ENCODE results near the gene NTM. TPM values are rescaled to one million over a fixed set of nuclear protein-coding genes. Genes with fewer than 3 reads are reported as not detected.

The NTM gene
- total RNA-seq, 1 experiment from 2014 or later, result 9.9 TPM

- H3K56ac ChIP-seq (ENCODE audit: insufficient read length, low read depth, low read length), result no peak overlapping the region
- H2BK15ac ChIP-seq (ENCODE audit: low read depth, low read length), result no peak overlapping the region
- no peak for DNase-seq
- Mint-ChIP-seq H3K27ac (peak overlapping the region in 1 of 3 experiments; percentile 65; a peak in 4 of 7 replicates), H3K4me3 (no peak overlapping the region), H3K4me1 (peaks cover 18 to 29% of the 10 kb centered on the region in 2 experiments), H3K27me3 (ENCODE audit: low read depth) (peaks cover 2% of the 10 kb centered on the region; the same call in 1 of the 2 replicates), H3K36me3 (ENCODE audit: insufficient read depth in 1 of 3, low read depth in 3 of 3) (no peaks in the 10 kb centered on the region; a peak in 1 of 7 replicates), H3K9me3 (no peaks in the 10 kb centered on the region)
- H3K79me2 ChIP-seq (ENCODE audit: insufficient read depth, low read length), result no peaks in the 10 kb centered on the region
- peak overlapping the region; percentile 63 for H2BK120ac ChIP-seq (ENCODE audit: low read depth, low read length, poor library complexity, severe bottlenecking)
- H3K23me2 ChIP-seq (ENCODE audit: insufficient read length, low read depth, low read length, poor library complexity, severe bottlenecking), result no peaks in the 10 kb centered on the region
- no peak overlapping the region for H3K23ac ChIP-seq (ENCODE audit: insufficient read length, low read depth, low read length)
- no peak overlapping the region for H3K27ac ChIP-seq (ENCODE audit: insufficient read length, low read depth, low read length)
- TF ChIP-seq, protein P1, sequence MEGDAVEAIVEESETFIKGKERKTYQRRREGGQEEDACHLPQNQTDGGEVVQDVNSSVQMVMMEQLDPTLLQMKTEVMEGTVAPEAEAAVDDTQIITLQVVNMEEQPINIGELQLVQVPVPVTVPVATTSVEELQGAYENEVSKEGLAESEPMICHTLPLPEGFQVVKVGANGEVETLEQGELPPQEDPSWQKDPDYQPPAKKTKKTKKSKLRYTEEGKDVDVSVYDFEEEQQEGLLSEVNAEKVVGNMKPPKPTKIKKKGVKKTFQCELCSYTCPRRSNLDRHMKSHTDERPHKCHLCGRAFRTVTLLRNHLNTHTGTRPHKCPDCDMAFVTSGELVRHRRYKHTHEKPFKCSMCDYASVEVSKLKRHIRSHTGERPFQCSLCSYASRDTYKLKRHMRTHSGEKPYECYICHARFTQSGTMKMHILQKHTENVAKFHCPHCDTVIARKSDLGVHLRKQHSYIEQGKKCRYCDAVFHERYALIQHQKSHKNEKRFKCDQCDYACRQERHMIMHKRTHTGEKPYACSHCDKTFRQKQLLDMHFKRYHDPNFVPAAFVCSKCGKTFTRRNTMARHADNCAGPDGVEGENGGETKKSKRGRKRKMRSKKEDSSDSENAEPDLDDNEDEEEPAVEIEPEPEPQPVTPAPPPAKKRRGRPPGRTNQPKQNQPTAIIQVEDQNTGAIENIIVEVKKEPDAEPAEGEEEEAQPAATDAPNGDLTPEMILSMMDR (conservative IDR thresholded peaks at IDR 0.05), result no peak
- H4K20me1 ChIP-seq (ENCODE audit: control insufficient read depth, insufficient read depth, insufficient read length), result no peaks in the 10 kb centered on the region
- H3K14ac ChIP-seq (ENCODE audit: insufficient read depth, low read length), result no peak overlapping the region
- H2BK20ac ChIP-seq (ENCODE audit: low read depth, low read length, poor library complexity, severe bottlenecking), result no peak overlapping the region
- no peak overlapping the region for H4K91ac ChIP-seq (ENCODE audit: insufficient read length, low read depth, low read length)
- no peak overlapping the region for H3K4me2 ChIP-seq (ENCODE audit: insufficient read depth, insufficient read length, low read length)
- no peak overlapping the region for H4K8ac ChIP-seq (replicated peaks; ENCODE audit: insufficient read length, low read depth, low read length)
- H2AFZ ChIP-seq (ENCODE audit: low read length), result no peak overlapping the region
- no peak overlapping the region for H3T11ph ChIP-seq (ENCODE audit: low read length)
- H3K4ac ChIP-seq (ENCODE audit: low read depth, low read length), result no peak overlapping the region; the same call in 1 of the 2 replicates
- H2BK5ac ChIP-seq (ENCODE audit: insufficient read length, low read length), result no peak overlapping the region
- no peaks in the 10 kb centered on the region for H3K79me1 ChIP-seq (ENCODE audit: insufficient read depth, low read depth, low read length, poor library complexity, severe bottlenecking)
- no peak overlapping the region for H4K5ac ChIP-seq (ENCODE audit: insufficient read length, low read depth, low read length)
- no peaks in the 10 kb centered on the region for H3K9me3 ChIP-seq (ENCODE audit: control insufficient read depth, low read depth, low read length)
- H2AK5ac ChIP-seq (ENCODE audit: insufficient read length, low read length), result no peak overlapping the region
- H3K9ac ChIP-seq (ENCODE audit: extremely low read depth, insufficient read length, low read length), result no peak overlapping the region
- no peaks in the 10 kb centered on the region for H3K27me3 ChIP-seq (ENCODE audit: insufficient read depth, low read length)
- H3K18ac ChIP-seq (ENCODE audit: insufficient read length, low read depth, low read length), result peak overlapping the region; percentile 73
- WGBS (ENCODE audit: extremely low coverage, insufficient read length, low lambda C conversion rate), result no CpG with 5 or more reads among the region's 13 CpGs
- H2BK12ac ChIP-seq (ENCODE audit: insufficient read length, low read depth, low read length), result no peak overlapping the region
- H3K4me1 ChIP-seq (ENCODE audit: insufficient read depth, low read length), result peaks cover 10% of the 10 kb centered on the region; the same call in 1 of the 2 replicates
Measured at GRCh38 chr11:131888230-131888855, 517.9 kb downstream of the NTM start.
